ENCODE results near the gene MIA3.
A peak's percentile ranks its signal among the peaks of the same experiment; 100 is the strongest.
"Not testable (repeated sequence)": the region's sequence is repeated elsewhere in the genome, so short reads cannot be mapped to it uniquely, and the experiment has no call there.

The MIA3 gene

GRCh38 chr1:222665964-222666363 is 48.1 kb downstream of the MIA3 start:
- DNase-seq = no peak

GRCh38 chr1:222668184-222668583 is 50.3 kb downstream of the MIA3 start:
- not testable (repeated sequence) for DNase-seq

- not testable (repeated sequence) for DNase-seq
These were observed 51.2 kb downstream of the MIA3 start for GRCh38 chr1:222669107-222669506.

- no peak for DNase-seq
These were observed 52.2 kb downstream of the MIA3 start for GRCh38 chr1:222670110-222670509.

GRCh38 chr1:222680080-222680479 is 62.2 kb downstream of the MIA3 start:
- DNase-seq = no peak

GRCh38 chr1:222691016-222691415 is 73.1 kb downstream of the MIA3 start:
- DNase-seq = no peak

GRCh38 chr1:222694927-222695326 is 77.0 kb downstream of the MIA3 start:
- no peak for DNase-seq

- no peak for DNase-seq
These were observed 78.8 kb downstream of the MIA3 start for GRCh38 chr1:222696741-222697140.

- no peak for DNase-seq
These were observed 79.3 kb downstream of the MIA3 start for GRCh38 chr1:222697203-222697602.

- DNase-seq = no peak
These were observed 79.9 kb downstream of the MIA3 start for GRCh38 chr1:222697826-222698225.

GRCh38 chr1:222702210-222702609 is 84.3 kb downstream of the MIA3 start:
- no peak for DNase-seq

- DNase-seq = no peak
These were observed 86.4 kb downstream of the MIA3 start for GRCh38 chr1:222704260-222704659.

GRCh38 chr1:222706815-222707214 is 88.9 kb downstream of the MIA3 start:
- DNase-seq = no peak

- DNase-seq = no peak
These were observed 91.8 kb downstream of the MIA3 start for GRCh38 chr1:222709700-222710153.

- no peak for DNase-seq
These were observed 93.7 kb downstream of the MIA3 start for GRCh38 chr1:222711319-222712252.

GRCh38 chr1:222712253-222713090 is 94.6 kb downstream of the MIA3 start, which contains the start of the genes AIDA and BROX:
Gene AIDA (minus strand): TSS chr1:222712491. CDS start chr1:222712317, 174 bp downstream.
Gene BROX (plus strand): TSS chr1:222712564. CDS start chr1:222715700, 3,136 bp downstream.
- peak; percentile 17 for DNase-seq

- peak; percentile 39 for DNase-seq
These were observed 95.4 kb downstream of the MIA3 start for GRCh38 chr1:222713091-222713961.

- no peak for DNase-seq
These were observed 98.5 kb downstream of the MIA3 start for GRCh38 chr1:222716393-222716792.

Measured in NCI-H187 treated with DMSO at 0.1 percent for 48 hours (cell line).